Upper lobe of left lung (tissue), 4 donors: ENCODE results near the gene GDF10.

ENCODE experiments used
- POLR2A ChIP-seq, 4 donors: fragments of 450-650 bp; IDR thresholded peaks; one replicate each; pipeline ENCODE4 v1.5.1; 2016 to 2017; ENCODE audit warnings: antibody characterized with exemption in 4 of 4, mild to moderate bottlenecking in 2 of 4
- POLR2AphosphoS5 ChIP-seq, 2 donors: sonication (generic); formaldehyde crosslinking; IDR thresholded peaks; one replicate each; pipeline ENCODE4 v1.5.1; 2017; ENCODE audit warnings: antibody characterized with exemption in 2 of 2
- TF ChIP-seq, protein P1 (sequence below), 6 experiments: fragments of 450-650 bp in 4 of 6; fragments of 200-600 bp in 2 of 6; sonication (generic) in 2 of 6; IDR thresholded peaks; one replicate each; pipeline ENCODE4 v1.5.1; 2016 to 2019; ENCODE audit warnings: antibody characterized with exemption in 6 of 6

DNA sequence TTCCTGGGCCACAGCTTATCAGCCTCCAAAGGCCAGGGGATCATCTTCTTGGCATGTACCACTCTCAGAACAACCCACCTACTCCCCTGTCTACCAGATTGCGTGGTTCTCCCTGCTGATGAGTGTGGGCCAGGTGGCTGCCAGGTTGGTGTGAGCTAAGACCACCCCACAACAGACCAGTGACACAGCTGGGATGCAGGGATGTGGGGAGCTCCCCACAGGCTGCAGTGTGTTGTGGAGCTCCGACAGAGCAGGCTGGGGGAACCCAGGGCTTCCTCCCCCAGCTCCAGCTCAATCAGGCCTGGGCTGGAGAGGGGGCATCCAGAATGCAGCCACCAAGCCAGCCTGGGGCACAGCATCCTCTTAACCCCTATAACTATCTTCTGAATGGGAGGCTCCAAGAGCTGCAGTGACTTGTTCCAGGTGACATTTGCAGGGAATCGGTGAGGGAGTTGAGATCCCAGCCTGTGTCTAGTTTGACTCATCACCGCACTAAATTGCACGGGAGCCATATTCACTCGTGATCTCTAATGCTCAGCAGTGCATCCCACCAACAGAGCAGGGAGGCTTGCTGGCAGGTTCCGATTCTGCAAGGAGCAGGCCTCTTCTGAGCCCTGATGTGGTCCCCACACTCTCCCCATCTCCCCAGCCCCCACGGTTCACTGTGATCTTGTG lies 21.7 kb downstream of the GDF10 start:
- TF ChIP-seq, protein P1, sequence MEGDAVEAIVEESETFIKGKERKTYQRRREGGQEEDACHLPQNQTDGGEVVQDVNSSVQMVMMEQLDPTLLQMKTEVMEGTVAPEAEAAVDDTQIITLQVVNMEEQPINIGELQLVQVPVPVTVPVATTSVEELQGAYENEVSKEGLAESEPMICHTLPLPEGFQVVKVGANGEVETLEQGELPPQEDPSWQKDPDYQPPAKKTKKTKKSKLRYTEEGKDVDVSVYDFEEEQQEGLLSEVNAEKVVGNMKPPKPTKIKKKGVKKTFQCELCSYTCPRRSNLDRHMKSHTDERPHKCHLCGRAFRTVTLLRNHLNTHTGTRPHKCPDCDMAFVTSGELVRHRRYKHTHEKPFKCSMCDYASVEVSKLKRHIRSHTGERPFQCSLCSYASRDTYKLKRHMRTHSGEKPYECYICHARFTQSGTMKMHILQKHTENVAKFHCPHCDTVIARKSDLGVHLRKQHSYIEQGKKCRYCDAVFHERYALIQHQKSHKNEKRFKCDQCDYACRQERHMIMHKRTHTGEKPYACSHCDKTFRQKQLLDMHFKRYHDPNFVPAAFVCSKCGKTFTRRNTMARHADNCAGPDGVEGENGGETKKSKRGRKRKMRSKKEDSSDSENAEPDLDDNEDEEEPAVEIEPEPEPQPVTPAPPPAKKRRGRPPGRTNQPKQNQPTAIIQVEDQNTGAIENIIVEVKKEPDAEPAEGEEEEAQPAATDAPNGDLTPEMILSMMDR (IDR thresholded peaks at IDR 0.05): no peak
- TF ChIP-seq POLR2A (IDR thresholded peaks at IDR 0.05) (no peak), POLR2AphosphoS5 (IDR thresholded peaks at IDR 0.05) (no peak)
